Measurements from ENCODE around the gene SPATS2. TPM values are rescaled to one million over a fixed set of nuclear protein-coding genes. Genes with fewer than 3 reads are reported as not detected.

SPATS2 gene
- polyA plus RNA-seq, 1 of the 3 experiments (the other 2 are of a cell fraction) = 72.9 TPM

- Histone ChIP-seq H3K27me3 (ENCODE audit: insufficient read depth) (no peaks in the 10 kb centered on the region), H3K9me2 (no peaks in the 10 kb centered on the region), H3K79me2 (ENCODE audit: insufficient read depth) (no peaks in the 10 kb centered on the region), H3K4me3 (ENCODE audit: low read depth in 2 of 2, low read length in 1 of 2) (no peak overlapping the region), H3K4me2 (no peak overlapping the region), H3K9ac (no peak overlapping the region), H2AFZ (ENCODE audit: low read depth) (no peak overlapping the region), H3K27ac (ENCODE audit: low read depth in 2 of 2, low read length in 1 of 2) (no peak overlapping the region), H3K36me3 (replicated peaks in 1 of 2; ENCODE audit: control insufficient read depth in 1 of 2, insufficient read depth in 2 of 2, low read length in 1 of 2) (peaks cover 0 to 13% of the 10 kb centered on the region in 2 experiments), H3K9me3 (no peaks in the 10 kb centered on the region), H3K4me1 (ENCODE audit: control insufficient read depth in 1 of 2, insufficient read depth in 2 of 2, low read depth in 1 of 2, low read length in 1 of 2) (peaks cover 0 to 6% of the 10 kb centered on the region in 2 experiments; a peak in 1 of 4 replicates), H4K20me1 (ENCODE audit: insufficient read depth) (no peaks in the 10 kb centered on the region), H3F3A (replicated peaks; ENCODE audit: insufficient read depth) (peaks cover 11% of the 10 kb centered on the region)
- POLR2A ChIA-PET = interaction anchor here (2.0 kb wide), 1 partner anchor 12 kb away, joined by 6 read pairs; the partner anchor contains the start of gene TROAP
- CTCF ChIA-PET = interaction anchor here (0.6 to 15.9 kb wide), 5 partner anchors 12 to 210 kb away, joined by 3 to 658 read pairs (median 40); partner anchors contain the start of genes DNAJC22 and PRPH
- 95% methylated on average over 12 of the region's 12 CpGs for WGBS (ENCODE audit: low lambda C conversion rate)
- DNase-seq = no peak
- TF ChIP-seq TAF1 (IDR thresholded peaks at IDR 0.05; ENCODE audit: borderline replicate concordance, low read depth, low read length) (no peak), MAX (IDR thresholded peaks at IDR 0.05; ENCODE audit: low read depth) (no peak), CHD2 (IDR thresholded peaks at IDR 0.05; ENCODE audit: low read length, partially characterized antibody) (no peak), SMC3 (IDR thresholded peaks at IDR 0.05; ENCODE audit: low read depth, low read length) (no peak)
- TF ChIP-seq, protein P1, sequence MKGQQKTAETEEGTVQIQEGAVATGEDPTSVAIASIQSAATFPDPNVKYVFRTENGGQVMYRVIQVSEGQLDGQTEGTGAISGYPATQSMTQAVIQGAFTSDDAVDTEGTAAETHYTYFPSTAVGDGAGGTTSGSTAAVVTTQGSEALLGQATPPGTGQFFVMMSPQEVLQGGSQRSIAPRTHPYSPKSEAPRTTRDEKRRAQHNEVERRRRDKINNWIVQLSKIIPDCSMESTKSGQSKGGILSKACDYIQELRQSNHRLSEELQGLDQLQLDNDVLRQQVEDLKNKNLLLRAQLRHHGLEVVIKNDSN (IDR thresholded peaks at IDR 0.05; ENCODE audit: borderline replicate concordance, low read depth) = no peak
- TF ChIP-seq, protein P2, sequence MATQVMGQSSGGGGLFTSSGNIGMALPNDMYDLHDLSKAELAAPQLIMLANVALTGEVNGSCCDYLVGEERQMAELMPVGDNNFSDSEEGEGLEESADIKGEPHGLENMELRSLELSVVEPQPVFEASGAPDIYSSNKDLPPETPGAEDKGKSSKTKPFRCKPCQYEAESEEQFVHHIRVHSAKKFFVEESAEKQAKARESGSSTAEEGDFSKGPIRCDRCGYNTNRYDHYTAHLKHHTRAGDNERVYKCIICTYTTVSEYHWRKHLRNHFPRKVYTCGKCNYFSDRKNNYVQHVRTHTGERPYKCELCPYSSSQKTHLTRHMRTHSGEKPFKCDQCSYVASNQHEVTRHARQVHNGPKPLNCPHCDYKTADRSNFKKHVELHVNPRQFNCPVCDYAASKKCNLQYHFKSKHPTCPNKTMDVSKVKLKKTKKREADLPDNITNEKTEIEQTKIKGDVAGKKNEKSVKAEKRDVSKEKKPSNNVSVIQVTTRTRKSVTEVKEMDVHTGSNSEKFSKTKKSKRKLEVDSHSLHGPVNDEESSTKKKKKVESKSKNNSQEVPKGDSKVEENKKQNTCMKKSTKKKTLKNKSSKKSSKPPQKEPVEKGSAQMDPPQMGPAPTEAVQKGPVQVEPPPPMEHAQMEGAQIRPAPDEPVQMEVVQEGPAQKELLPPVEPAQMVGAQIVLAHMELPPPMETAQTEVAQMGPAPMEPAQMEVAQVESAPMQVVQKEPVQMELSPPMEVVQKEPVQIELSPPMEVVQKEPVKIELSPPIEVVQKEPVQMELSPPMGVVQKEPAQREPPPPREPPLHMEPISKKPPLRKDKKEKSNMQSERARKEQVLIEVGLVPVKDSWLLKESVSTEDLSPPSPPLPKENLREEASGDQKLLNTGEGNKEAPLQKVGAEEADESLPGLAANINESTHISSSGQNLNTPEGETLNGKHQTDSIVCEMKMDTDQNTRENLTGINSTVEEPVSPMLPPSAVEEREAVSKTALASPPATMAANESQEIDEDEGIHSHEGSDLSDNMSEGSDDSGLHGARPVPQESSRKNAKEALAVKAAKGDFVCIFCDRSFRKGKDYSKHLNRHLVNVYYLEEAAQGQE (IDR thresholded peaks at IDR 0.05; ENCODE audit: low read depth, low read length) = no peak
Observed at GRCh38 chr12:49334681-49335080, 32.6 kb upstream of the SPATS2 start.

- no peak overlapping the region for H2AFZ ChIP-seq (ENCODE audit: low read depth)
- H3K9ac ChIP-seq = no peak overlapping the region
- DNase-seq = no peak
- no peak overlapping the region for H3K4me3 ChIP-seq (ENCODE audit: low read depth in 2 of 2, low read length in 1 of 2)
- no peaks in the 10 kb centered on the region for H3K79me2 ChIP-seq (ENCODE audit: insufficient read depth)
- no peaks in the 10 kb centered on the region for H3K9me3 ChIP-seq
- H3K9me2 ChIP-seq = no peaks in the 10 kb centered on the region
- no peaks in the 10 kb centered on the region for H3K27me3 ChIP-seq (ENCODE audit: insufficient read depth)
- H3K36me3 ChIP-seq (replicated peaks in 1 of 2; ENCODE audit: control insufficient read depth in 1 of 2, insufficient read depth in 2 of 2, low read length in 1 of 2) = peaks cover 0 to 8% of the 10 kb centered on the region in 2 experiments
- POLR2A ChIA-PET = interaction anchor here (1.8 to 2.0 kb wide), 2 partner anchors 13 to 43 kb away, joined by 6 read pairs; partner anchors contain the start of gene TROAP
- H3K4me2 ChIP-seq = peak overlapping the region; percentile 99; the same call in 1 of the 2 replicates
- H3F3A ChIP-seq (replicated peaks; ENCODE audit: insufficient read depth) = peaks cover 14% of the 10 kb centered on the region
- H3K4me1 ChIP-seq (ENCODE audit: control insufficient read depth in 1 of 2, insufficient read depth in 2 of 2, low read depth in 1 of 2, low read length in 1 of 2) = peaks cover 0 to 9% of the 10 kb centered on the region in 2 experiments; a peak in 1 of 4 replicates
- no peaks in the 10 kb centered on the region for H4K20me1 ChIP-seq (ENCODE audit: insufficient read depth)
- CTCF ChIA-PET = interaction anchor here (0.6 to 15.9 kb wide), 10 partner anchors 11 to 209 kb away, joined by 3 to 658 read pairs (median 16); partner anchors contain the start of genes DNAJC22, PRPH and TROAP
- TF ChIP-seq, protein P3, sequence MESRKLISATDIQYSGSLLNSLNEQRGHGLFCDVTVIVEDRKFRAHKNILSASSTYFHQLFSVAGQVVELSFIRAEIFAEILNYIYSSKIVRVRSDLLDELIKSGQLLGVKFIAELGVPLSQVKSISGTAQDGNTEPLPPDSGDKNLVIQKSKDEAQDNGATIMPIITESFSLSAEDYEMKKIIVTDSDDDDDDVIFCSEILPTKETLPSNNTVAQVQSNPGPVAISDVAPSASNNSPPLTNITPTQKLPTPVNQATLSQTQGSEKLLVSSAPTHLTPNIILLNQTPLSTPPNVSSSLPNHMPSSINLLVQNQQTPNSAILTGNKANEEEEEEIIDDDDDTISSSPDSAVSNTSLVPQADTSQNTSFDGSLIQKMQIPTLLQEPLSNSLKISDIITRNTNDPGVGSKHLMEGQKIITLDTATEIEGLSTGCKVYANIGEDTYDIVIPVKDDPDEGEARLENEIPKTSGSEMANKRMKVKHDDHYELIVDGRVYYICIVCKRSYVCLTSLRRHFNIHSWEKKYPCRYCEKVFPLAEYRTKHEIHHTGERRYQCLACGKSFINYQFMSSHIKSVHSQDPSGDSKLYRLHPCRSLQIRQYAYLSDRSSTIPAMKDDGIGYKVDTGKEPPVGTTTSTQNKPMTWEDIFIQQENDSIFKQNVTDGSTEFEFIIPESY (IDR thresholded peaks at IDR 0.05; ENCODE audit: borderline replicate concordance, low read depth) = no peak
- TF ChIP-seq MAX (IDR thresholded peaks at IDR 0.05; ENCODE audit: low read depth) (no peak), GATA2 (CRISPR knock-in tag; IDR thresholded peaks at IDR 0.05) (no peak), MEF2A (IDR thresholded peaks at IDR 0.05; ENCODE audit: borderline replicate concordance, low read depth) (no peak), FOXM1 (IDR thresholded peaks at IDR 0.05; ENCODE audit: low read depth) (no peak), TAF1 (IDR thresholded peaks at IDR 0.05; ENCODE audit: borderline replicate concordance, low read depth, low read length) (no peak), RFX5 (IDR thresholded peaks at IDR 0.05; ENCODE audit: low read length) (no peak), FOSL2 (IDR thresholded peaks at IDR 0.05; ENCODE audit: borderline replicate concordance, low read depth) (no peak), CTCF (IDR thresholded peaks at IDR 0.05) (no peak)
- H3K27ac ChIP-seq (ENCODE audit: low read depth in 2 of 2, low read length in 1 of 2) = no peak overlapping the region
- WGBS (ENCODE audit: low lambda C conversion rate) = 96% methylated on average over 16 of the region's 16 CpGs
Observed at GRCh38 chr12:49335118-49335954, 31.9 kb upstream of the SPATS2 start.
